Trophoblast cell (in vitro differentiated cells and primary cell): ENCODE results near the gene CMTM4.

Experiments used
- DNase-seq, 2 donors: peaks; one replicate each; pipeline ENCODE4 v3.0.0-alpha.2; 2016
- H2AFZ ChIP-seq: 2 replicates; pipeline ENCODE4 v1.6.1; 2013; ENCODE audit warnings: low read length, moderate library complexity, mild to moderate bottlenecking; ENCODE audit not compliant: insufficient read depth, poor library complexity
- H2AK5ac ChIP-seq: 2 replicates; pipeline ENCODE4 v1.6.1; 2013; ENCODE audit warnings: mild to moderate bottlenecking, low read length
- H2BK120ac ChIP-seq: 2 replicates; pipeline ENCODE4 v1.6.1; 2013; ENCODE audit warnings: low read length, mild to moderate bottlenecking, moderate library complexity; ENCODE audit not compliant: insufficient read depth, poor library complexity
- H2BK12ac ChIP-seq: 2 replicates; pipeline ENCODE4 v1.6.1; 2013; ENCODE audit warnings: mild to moderate bottlenecking, low read length, moderate library complexity
- H2BK5ac ChIP-seq: 2 replicates; pipeline ENCODE4 v1.6.1; 2013; ENCODE audit warnings: low read length, low read depth, moderate library complexity, mild to moderate bottlenecking; ENCODE audit not compliant: poor library complexity
- H3K14ac ChIP-seq: 2 replicates; pipeline ENCODE4 v1.6.1; 2013; ENCODE audit warnings: mild to moderate bottlenecking, low read length
- H3K18ac ChIP-seq: 2 replicates; pipeline ENCODE4 v1.6.1; 2013; ENCODE audit warnings: mild to moderate bottlenecking, low read length
- H3K23ac ChIP-seq: 2 replicates; pipeline ENCODE4 v1.6.1; 2013; ENCODE audit warnings: low read length
- H3K27ac ChIP-seq: 2 replicates; pipeline ENCODE4 v1.5.1; 2013; ENCODE audit warnings: low read depth, mild to moderate bottlenecking, inconsistent platforms, low read length, moderate library complexity
- H3K27me3 ChIP-seq: 2 replicates; pipeline ENCODE4 v1.6.1; 2013; ENCODE audit warnings: inconsistent platforms, mild to moderate bottlenecking, low read length, moderate library complexity; ENCODE audit not compliant: insufficient read depth
- H3K36me3 ChIP-seq, 2 experiments: 1 replicate in 1 of 2; 2 replicates in 1 of 2; pipeline ENCODE4 v1.6.1; 2013; ENCODE audit warnings: low read length in 2 of 2, mild to moderate bottlenecking in 2 of 2, moderate library complexity in 1 of 2; ENCODE audit not compliant: insufficient read depth in 2 of 2, control insufficient read depth in 1 of 2
- H3K4ac ChIP-seq: 2 replicates; pipeline ENCODE4 v1.6.1; 2013; ENCODE audit warnings: low read depth, mild to moderate bottlenecking, low read length, moderate library complexity
- H3K4me1 ChIP-seq, 2 experiments: 1 replicate in 1 of 2; 2 replicates in 1 of 2; pipeline ENCODE4 v1.6.1; 2013; ENCODE audit warnings: low read length in 2 of 2, mild to moderate bottlenecking in 2 of 2, moderate library complexity in 1 of 2; ENCODE audit not compliant: insufficient read depth in 2 of 2, control insufficient read depth in 1 of 2
- H3K4me2 ChIP-seq: 2 replicates; pipeline ENCODE4 v1.6.1; 2013; ENCODE audit warnings: inconsistent platforms, mild to moderate bottlenecking, low read length, moderate library complexity
- H3K4me3 ChIP-seq: 2 replicates; pipeline ENCODE4 v1.5.1; 2013; ENCODE audit warnings: mild to moderate bottlenecking, low read depth, low read length, inconsistent platforms
- H3K79me1 ChIP-seq: one replicate; pipeline ENCODE4 v1.6.1; 2013; ENCODE audit warnings: low read length
- H3K79me2 ChIP-seq: 2 replicates; pipeline ENCODE4 v1.6.1; 2013; ENCODE audit warnings: low read length, mild to moderate bottlenecking; ENCODE audit not compliant: control insufficient read depth, insufficient read depth, poor library complexity
- H3K9ac ChIP-seq: 2 replicates; pipeline ENCODE4 v1.6.1; 2013; ENCODE audit warnings: mild to moderate bottlenecking, low read length
- H3K9me3 ChIP-seq: 2 replicates; pipeline ENCODE4 v1.6.1; 2013; ENCODE audit warnings: low read depth, mild to moderate bottlenecking, control low read depth, inconsistent platforms, low read length; ENCODE audit not compliant: insufficient read depth
- H4K12ac ChIP-seq: 2 replicates; pipeline ENCODE4 v1.6.1; 2013; ENCODE audit warnings: low read depth, mild to moderate bottlenecking, low read length, moderate library complexity
- H4K8ac ChIP-seq: 2 replicates; pipeline ENCODE4 v1.6.1; 2013; ENCODE audit warnings: low read depth, mild to moderate bottlenecking, low read length, moderate library complexity
- H4K91ac ChIP-seq: one replicate; pipeline ENCODE4 v1.6.1; 2013; ENCODE audit warnings: low read depth, mild to moderate bottlenecking, low read length, moderate library complexity
- WGBS: extraction: QIAGEN DNeasy Blood & Tissue Kit; methylation state at CpG from one replicate; pipeline ENCODE4 v1.1.7; 2013; ENCODE audit warnings: missing lambda C conversion rate; ENCODE audit not compliant: insufficient read length, insufficient coverage; ENCODE audit errors: extremely low coverage; 5-methylcytosine and 5-hydroxymethylcytosine counted together

Gene CMTM4

DNA sequence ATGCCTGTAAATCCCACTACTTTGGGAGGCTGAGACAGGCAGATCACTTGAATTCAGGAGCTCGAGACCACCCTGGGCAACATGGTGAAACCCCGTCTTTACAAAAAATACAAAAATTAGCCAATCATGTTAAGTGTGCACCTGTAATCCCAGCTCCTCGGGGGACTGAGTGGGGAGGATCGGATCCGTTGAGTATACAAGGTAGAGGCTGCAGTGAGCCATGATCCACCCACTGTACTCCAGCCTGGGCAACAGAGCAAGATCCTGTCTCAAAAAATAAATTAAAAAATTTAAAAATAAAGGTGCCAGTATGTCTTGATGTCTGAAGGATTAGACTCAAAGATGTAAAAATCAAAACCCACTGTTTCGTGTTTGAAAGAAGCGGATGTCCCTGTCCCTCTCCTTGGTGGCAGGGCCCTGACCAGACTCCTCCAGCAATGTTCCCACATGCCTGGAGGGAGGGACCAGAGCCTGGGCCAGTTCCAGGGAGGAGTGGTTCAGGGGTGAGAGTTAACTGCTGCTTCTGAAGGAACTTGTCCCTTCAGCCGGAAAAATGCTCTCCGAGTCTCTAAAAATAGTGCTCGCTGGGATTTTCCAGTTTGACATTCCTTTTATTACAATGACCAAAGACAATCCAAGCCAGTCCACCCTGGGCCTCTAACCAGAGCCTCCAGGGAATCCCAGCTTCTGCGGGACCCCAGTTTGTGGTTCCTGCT lies 9.4 kb upstream of the CMTM4 start:
- H3K79me1 ChIP-seq = peaks cover 11% of the 10 kb centered on the region
- H3K9ac ChIP-seq = no peak overlapping the region
- H3K4me3 ChIP-seq = no peak overlapping the region
- no peaks in the 10 kb centered on the region for H3K36me3 ChIP-seq
- H3K14ac ChIP-seq = peak overlapping the region; percentile 82
- H2BK120ac ChIP-seq = peak overlapping the region; percentile 68
- H2AFZ ChIP-seq = peak overlapping the region; percentile 74
- no peaks in the 10 kb centered on the region for H3K9me3 ChIP-seq
- peak overlapping the region; percentile 85 for H3K4ac ChIP-seq
- peak; percentile 61 to 71 for DNase-seq
- H4K91ac ChIP-seq = peak overlapping the region; percentile 91
- no peak overlapping the region for H3K23ac ChIP-seq
- H3K27me3 ChIP-seq = no peaks in the 10 kb centered on the region
- peak overlapping the region; percentile 87 for H3K18ac ChIP-seq
- peak overlapping the region; percentile 81 for H2BK12ac ChIP-seq
- peak overlapping the region; percentile 85 for H2BK5ac ChIP-seq
- peak overlapping the region; percentile 76 for H2AK5ac ChIP-seq
- peak overlapping the region; percentile 48 for H3K27ac ChIP-seq
- peak overlapping the region; percentile 84 for H4K8ac ChIP-seq
- H3K79me2 ChIP-seq = peaks cover 3% of the 10 kb centered on the region
- H3K4me1 ChIP-seq = peaks cover 15 to 16% of the 10 kb centered on the region in 2 experiments
- no peak overlapping the region for H3K4me2 ChIP-seq
- H4K12ac ChIP-seq = peak overlapping the region; percentile 27
- WGBS = no CpG with 5 or more reads among the region's 11 CpGs

DNA sequence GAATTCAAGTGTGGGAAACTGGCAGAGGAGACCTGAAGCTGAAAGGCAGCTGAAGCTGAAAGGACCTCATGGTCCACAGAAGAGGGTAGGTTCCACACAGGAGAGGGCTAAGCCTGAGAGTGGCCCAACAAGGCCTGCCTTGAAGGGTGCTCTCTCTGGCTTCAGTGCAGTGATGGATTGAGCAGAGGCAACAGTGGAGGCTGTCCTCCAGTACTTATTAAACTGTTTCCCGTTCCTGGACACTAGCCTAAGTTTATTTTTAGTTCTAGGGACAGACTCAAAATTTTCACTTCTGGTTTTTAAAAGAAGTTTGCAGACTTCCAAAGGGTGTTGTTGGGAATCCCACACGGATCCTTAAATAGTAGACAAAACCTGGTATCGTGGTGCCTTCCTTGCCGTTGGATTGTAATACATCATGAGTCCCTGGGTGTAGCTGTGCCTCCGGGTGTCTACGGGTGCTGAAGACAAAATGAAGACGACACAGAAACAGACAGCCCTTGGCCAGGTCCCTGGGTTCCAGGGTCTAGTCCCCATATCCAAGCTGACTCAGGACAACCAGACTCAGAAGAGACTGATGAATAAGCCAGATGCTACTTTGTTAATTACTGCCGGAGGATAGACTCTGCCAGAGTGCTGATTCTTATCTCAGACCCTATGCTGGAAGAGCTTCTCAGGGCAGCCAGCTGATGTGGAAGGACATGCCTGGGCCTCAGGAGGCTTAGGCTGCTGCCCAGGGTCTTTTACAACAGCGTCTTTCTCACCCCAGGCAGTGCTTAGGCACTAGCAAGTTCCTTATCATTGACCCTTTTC lies 7.1 kb upstream of the CMTM4 start:
- Histone ChIP-seq H2BK5ac (peak overlapping the region; percentile 2), H2BK12ac (peak overlapping the region; percentile 19), H3K4me3 (no peak overlapping the region), H3K79me1 (peaks cover 11% of the 10 kb centered on the region), H3K27me3 (no peaks in the 10 kb centered on the region), H4K91ac (peak overlapping the region; percentile 44), H3K36me3 (no peaks in the 10 kb centered on the region), H3K9me3 (no peaks in the 10 kb centered on the region), H3K14ac (peak overlapping the region; percentile 6), H2AK5ac (peak overlapping the region; percentile 12), H3K27ac (peak overlapping the region; percentile 55), H3K23ac (no peak overlapping the region), H3K4me1 (peaks cover 15 to 16% of the 10 kb centered on the region in 2 experiments), H4K12ac (no peak overlapping the region), H3K9ac (no peak overlapping the region), H3K4ac (no peak overlapping the region), H2BK120ac (peak overlapping the region; percentile 16), H3K4me2 (no peak overlapping the region), H3K79me2 (peaks cover 3% of the 10 kb centered on the region), H2AFZ (no peak overlapping the region), H4K8ac (no peak overlapping the region), H3K18ac (peak overlapping the region; percentile 2)
- WGBS = no CpG with 5 or more reads among the region's 9 CpGs
- DNase-seq = peak; percentile 91 to 92

DNA sequence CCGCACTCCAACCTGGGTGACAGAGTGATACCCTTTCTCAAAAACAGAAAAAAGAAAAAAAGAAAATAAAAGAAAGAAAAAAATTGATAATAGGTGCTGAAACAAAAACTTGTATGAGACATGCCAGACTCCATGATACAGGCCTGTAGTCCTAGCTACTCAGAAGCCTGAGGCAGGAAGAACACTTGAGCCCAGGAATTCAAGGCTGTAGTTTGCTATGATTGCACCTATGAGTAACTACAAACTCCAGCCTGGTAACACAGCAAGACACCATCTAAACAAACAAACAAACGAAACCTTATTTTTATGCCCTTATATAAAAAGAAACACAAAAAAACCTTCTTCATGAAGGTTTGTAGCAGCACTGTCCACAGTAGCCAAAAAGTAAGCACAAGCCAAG lies 5.0 kb upstream of the CMTM4 start:
- no peak overlapping the region for H3K23ac ChIP-seq
- H3K18ac ChIP-seq = no peak overlapping the region
- peak; percentile 73 to 83 for DNase-seq
- H3K9ac ChIP-seq = no peak overlapping the region
- no peak overlapping the region for H2BK12ac ChIP-seq
- H3K79me2 ChIP-seq = peaks cover 5% of the 10 kb centered on the region
- H2AFZ ChIP-seq = no peak overlapping the region
- H4K12ac ChIP-seq = no peak overlapping the region
- peak overlapping the region; percentile 38 for H4K91ac ChIP-seq
- no peaks in the 10 kb centered on the region for H3K36me3 ChIP-seq
- H2AK5ac ChIP-seq = no peak overlapping the region
- no peak overlapping the region for H3K4me2 ChIP-seq
- no peak overlapping the region for H3K14ac ChIP-seq
- H3K4ac ChIP-seq = no peak overlapping the region
- no CpG with 5 or more reads among the region's 2 CpGs for WGBS
- peaks cover 9 to 13% of the 10 kb centered on the region in 2 experiments for H3K4me1 ChIP-seq
- H3K9me3 ChIP-seq = no peaks in the 10 kb centered on the region
- H3K4me3 ChIP-seq = no peak overlapping the region
- H3K79me1 ChIP-seq = peaks cover 11% of the 10 kb centered on the region
- H2BK120ac ChIP-seq = no peak overlapping the region
- no peak overlapping the region for H3K27ac ChIP-seq
- no peak overlapping the region for H2BK5ac ChIP-seq
- H3K27me3 ChIP-seq = no peaks in the 10 kb centered on the region
- no peak overlapping the region for H4K8ac ChIP-seq

DNA sequence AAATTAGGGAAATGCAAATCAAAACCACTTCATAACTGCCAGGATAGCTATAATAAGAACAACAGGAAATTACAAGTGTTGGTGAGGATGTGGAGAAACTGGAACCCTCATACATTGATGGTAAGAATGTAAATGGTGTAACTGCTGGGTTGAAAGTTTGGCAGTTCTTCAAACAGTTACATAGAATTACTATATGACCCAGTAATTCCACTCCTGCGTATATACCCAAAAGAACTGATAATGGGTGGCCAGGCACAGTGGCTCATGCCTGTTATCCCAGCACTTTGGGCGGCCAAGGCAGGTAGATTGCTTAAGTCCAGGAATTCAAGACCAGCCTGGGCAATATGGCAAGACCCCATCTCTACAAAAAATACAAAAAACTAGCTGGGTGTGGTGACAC lies 4.5 kb upstream of the CMTM4 start:
- Histone ChIP-seq H3K9me3 (no peaks in the 10 kb centered on the region), H3K4ac (no peak overlapping the region), H4K8ac (no peak overlapping the region), H4K91ac (peak overlapping the region; percentile 38), H3K4me1 (peaks cover 6 to 9% of the 10 kb centered on the region in 2 experiments), H3K27me3 (no peaks in the 10 kb centered on the region), H2BK5ac (no peak overlapping the region), H2BK120ac (no peak overlapping the region), H3K36me3 (no peaks in the 10 kb centered on the region), H3K4me2 (no peak overlapping the region), H2AFZ (no peak overlapping the region), H4K12ac (no peak overlapping the region), H2AK5ac (no peak overlapping the region), H3K9ac (no peak overlapping the region), H3K18ac (no peak overlapping the region), H2BK12ac (no peak overlapping the region), H3K79me2 (peaks cover 5% of the 10 kb centered on the region), H3K23ac (no peak overlapping the region), H3K79me1 (peaks cover 12% of the 10 kb centered on the region), H3K27ac (no peak overlapping the region), H3K14ac (no peak overlapping the region), H3K4me3 (no peak overlapping the region)
- WGBS = no CpG with 5 or more reads among the region's 2 CpGs
- peak; percentile 62 to 81 for DNase-seq
